Measurements from ENCODE around the gene USP54.

- TF ChIP-seq POLR2A (conservative IDR thresholded peaks at IDR 0.05), result no peak
- TF ChIP-seq, protein P1, sequence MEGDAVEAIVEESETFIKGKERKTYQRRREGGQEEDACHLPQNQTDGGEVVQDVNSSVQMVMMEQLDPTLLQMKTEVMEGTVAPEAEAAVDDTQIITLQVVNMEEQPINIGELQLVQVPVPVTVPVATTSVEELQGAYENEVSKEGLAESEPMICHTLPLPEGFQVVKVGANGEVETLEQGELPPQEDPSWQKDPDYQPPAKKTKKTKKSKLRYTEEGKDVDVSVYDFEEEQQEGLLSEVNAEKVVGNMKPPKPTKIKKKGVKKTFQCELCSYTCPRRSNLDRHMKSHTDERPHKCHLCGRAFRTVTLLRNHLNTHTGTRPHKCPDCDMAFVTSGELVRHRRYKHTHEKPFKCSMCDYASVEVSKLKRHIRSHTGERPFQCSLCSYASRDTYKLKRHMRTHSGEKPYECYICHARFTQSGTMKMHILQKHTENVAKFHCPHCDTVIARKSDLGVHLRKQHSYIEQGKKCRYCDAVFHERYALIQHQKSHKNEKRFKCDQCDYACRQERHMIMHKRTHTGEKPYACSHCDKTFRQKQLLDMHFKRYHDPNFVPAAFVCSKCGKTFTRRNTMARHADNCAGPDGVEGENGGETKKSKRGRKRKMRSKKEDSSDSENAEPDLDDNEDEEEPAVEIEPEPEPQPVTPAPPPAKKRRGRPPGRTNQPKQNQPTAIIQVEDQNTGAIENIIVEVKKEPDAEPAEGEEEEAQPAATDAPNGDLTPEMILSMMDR (IDR thresholded peaks at IDR 0.05 in 2 of 3, conservative IDR thresholded peaks at IDR 0.05 in 1 of 3; ENCODE audit: insufficient read depth in 2 of 3, low read depth in 1 of 3, low read length in 3 of 3), result no peak
Observed at GRCh38 chr10:73589563-73590126, 1.5 kb downstream of the USP54 start.

Data from K562 (cell line).